GM23248 (cell line): ENCODE data around the gene LINC00237. TPM values are rescaled to one million over a fixed set of nuclear protein-coding genes. Genes with fewer than 3 reads are reported as not detected.

ENCODE experiments used
- DNase-seq: peaks from one replicate; pipeline ENCODE4 v3.0.0-alpha.2; 2015
- H2AFZ ChIP-seq: fragments of 200-600 bp; sonication (generic); 2 replicates; pipeline ENCODE4 v1.6.1; 2016; ENCODE audit warnings: antibody characterized with exemption
- H3F3A ChIP-seq: fragments of 200-600 bp; sonication (generic); 2 replicates; pipeline ENCODE4 v1.6.1; 2016; ENCODE audit warnings: mild to moderate bottlenecking, antibody characterized with exemption, mixed run types; ENCODE audit not compliant: insufficient read depth
- H3K27ac ChIP-seq: fragments of 200-600 bp; sonication (generic); 2 replicates; pipeline ENCODE4 v1.5.1; 2016; ENCODE audit warnings: mild to moderate bottlenecking
- H3K27me3 ChIP-seq: fragments of 200-600 bp; sonication (generic); replicated peaks from 2 replicates; pipeline ENCODE4 v1.6.1; 2016; ENCODE audit warnings: mild to moderate bottlenecking; ENCODE audit not compliant: insufficient read depth
- H3K36me3 ChIP-seq: fragments of 200-600 bp; sonication (generic); 2 replicates; pipeline ENCODE4 v1.6.1; 2016; ENCODE audit warnings: low read depth, mild to moderate bottlenecking
- H3K4me1 ChIP-seq: fragments of 200-600 bp; sonication (generic); 2 replicates; pipeline ENCODE4 v1.6.1; 2016; ENCODE audit warnings: mild to moderate bottlenecking; ENCODE audit not compliant: insufficient read depth
- H3K4me2 ChIP-seq: fragments of 200-600 bp; sonication (generic); one replicate; pipeline ENCODE4 v1.6.1; 2016; ENCODE audit warnings: mild to moderate bottlenecking; ENCODE audit not compliant: unreplicated experiment
- H3K4me3 ChIP-seq: fragments of 200-600 bp; sonication (generic); 2 replicates; pipeline ENCODE4 v1.5.1; 2016; ENCODE audit warnings: mild to moderate bottlenecking
- H3K79me2 ChIP-seq: fragments of 200-600 bp; sonication (generic); 2 replicates; pipeline ENCODE4 v1.6.1; 2016; ENCODE audit warnings: mild to moderate bottlenecking; ENCODE audit not compliant: insufficient read depth
- H3K9ac ChIP-seq: fragments of 200-600 bp; sonication (generic); 2 replicates; pipeline ENCODE4 v1.6.1; 2016; ENCODE audit warnings: mild to moderate bottlenecking
- H3K9me2 ChIP-seq: fragments of 200-600 bp; sonication (generic); 2 replicates; pipeline ENCODE4 v1.6.1; 2016; ENCODE audit warnings: mixed run types, mild to moderate bottlenecking, moderate library complexity; ENCODE audit not compliant: insufficient read depth
- H3K9me3 ChIP-seq: fragments of 200-600 bp; sonication (generic); one replicate; pipeline ENCODE4 v1.6.1; 2017; ENCODE audit warnings: low read depth
- H4K20me1 ChIP-seq: fragments of 200-600 bp; sonication (generic); 2 replicates; pipeline ENCODE4 v1.6.0; 2016; ENCODE audit not compliant: insufficient read depth
- EZH2 ChIP-seq: fragments of 200-600 bp; sonication (generic); IDR thresholded peaks from 2 replicates; pipeline ENCODE4 v1.6.1; 2018; ENCODE audit warnings: antibody characterized with exemption, mild to moderate bottlenecking; ENCODE audit not compliant: insufficient read depth, poor library complexity, severe bottlenecking
- EZH2phosphoT487 ChIP-seq: fragments of 200-600 bp; sonication (generic); IDR thresholded peaks from 2 replicates; pipeline ENCODE4 v1.6.1; 2018; ENCODE audit warnings: antibody characterized with exemption, moderate library complexity, mild to moderate bottlenecking, low read depth; ENCODE audit not compliant: insufficient read depth
- WGBS, 2 experiments: methylation state at CpG; one replicate each; pipeline ENCODE4 v1.1.6; 2015 to 2017; ENCODE audit warnings: low lambda C conversion rate in 2 of 2, low coverage in 1 of 2; ENCODE audit errors: missing lambda C conversion rate in 2 of 2; 5-methylcytosine and 5-hydroxymethylcytosine counted together
- in situ Hi-C: fragments of 300-500 bp; cut with MboI; formaldehyde crosslinking; loops from 2 replicates; pipeline ENCODE4 v1.15.0; 2020
- polyA plus RNA-seq: library from polyadenylated mRNA; unstranded; fragments of >200 nt; fragmentation: Nextera tagmentation; extraction: Ambion mirVana; gene quantifications from 2 replicates; pipeline ENCODE4 v1.2.1, GENCODE V29; 2016
- total RNA-seq: library from RNA; depleted of rRNA; stranded (reverse); fragments of >200 nt; shearing (Covaris generic); gene quantifications from 2 replicates; pipeline ENCODE4 v1.2.3, GENCODE V29; 2014

The LINC00237 gene
- total and polyA plus RNA-seq, 2 experiments from 2014 or later = not detected

DNA sequence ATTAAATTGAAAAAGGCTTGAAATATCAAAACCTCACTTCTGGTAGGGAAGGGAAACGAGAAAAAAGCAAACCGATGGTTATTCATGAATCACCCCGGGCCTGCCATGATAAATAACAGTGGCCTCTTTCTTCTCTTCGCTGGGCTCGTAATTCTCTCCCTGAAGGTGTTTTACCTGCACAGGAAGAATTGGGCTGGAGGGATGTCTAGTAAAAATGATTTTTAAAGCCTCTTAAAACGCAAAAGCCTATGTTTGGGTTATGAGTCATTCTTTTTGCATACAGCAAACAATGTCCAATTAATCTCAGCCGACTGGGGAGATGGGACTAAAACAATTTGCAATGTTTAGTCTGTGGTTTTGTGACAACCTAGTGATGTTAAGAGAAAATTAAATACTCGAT is 16.8 kb downstream of the LINC00237 start:
- Histone ChIP-seq H2AFZ (no peak overlapping the region), H3K79me2 (no peaks in the 10 kb centered on the region), H3K4me3 (no peak overlapping the region), H3K36me3 (no peaks in the 10 kb centered on the region), H3K27me3 (peaks cover 30% of the 10 kb centered on the region), H3K4me2 (no peak overlapping the region), H4K20me1 (no peaks in the 10 kb centered on the region), H3K9me2 (no peaks in the 10 kb centered on the region), H3K27ac (no peak overlapping the region), H3K4me1 (no peaks in the 10 kb centered on the region), H3F3A (no peaks in the 10 kb centered on the region), H3K9ac (no peak overlapping the region), H3K9me3 (no peaks in the 10 kb centered on the region)
- no peak for DNase-seq
- TF ChIP-seq EZH2 = no peak
- no peak for TF ChIP-seq EZH2phosphoT487
- in situ Hi-C loops = no loop called here
- WGBS, 2 experiments = 20 to 22% methylated on average over 8 of the region's 8 CpGs

- no peak overlapping the region for H3K4me2 ChIP-seq
- in situ Hi-C loops = no loop called here
- H4K20me1 ChIP-seq = no peaks in the 10 kb centered on the region
- no peaks in the 10 kb centered on the region for H3K79me2 ChIP-seq
- no peak overlapping the region for H3K9ac ChIP-seq
- no peak overlapping the region for H2AFZ ChIP-seq
- 51 to 53% methylated on average over 9 of the region's 9 CpGs for WGBS, 2 experiments
- no peaks in the 10 kb centered on the region for H3K36me3 ChIP-seq
- peaks cover 22% of the 10 kb centered on the region; the same call in 1 of the 2 replicates for H3K27me3 ChIP-seq
- H3F3A ChIP-seq = no peaks in the 10 kb centered on the region
- no peaks in the 10 kb centered on the region for H3K4me1 ChIP-seq
- no peaks in the 10 kb centered on the region for H3K9me3 ChIP-seq
- no peaks in the 10 kb centered on the region for H3K9me2 ChIP-seq
- no peak for DNase-seq
- no peak for TF ChIP-seq EZH2phosphoT487
- no peak for TF ChIP-seq EZH2
- H3K27ac ChIP-seq = no peak overlapping the region
- H3K4me3 ChIP-seq = no peak overlapping the region
Observed at GRCh38 chr20:21087862-21088540, 18.2 kb downstream of the LINC00237 start.

DNA sequence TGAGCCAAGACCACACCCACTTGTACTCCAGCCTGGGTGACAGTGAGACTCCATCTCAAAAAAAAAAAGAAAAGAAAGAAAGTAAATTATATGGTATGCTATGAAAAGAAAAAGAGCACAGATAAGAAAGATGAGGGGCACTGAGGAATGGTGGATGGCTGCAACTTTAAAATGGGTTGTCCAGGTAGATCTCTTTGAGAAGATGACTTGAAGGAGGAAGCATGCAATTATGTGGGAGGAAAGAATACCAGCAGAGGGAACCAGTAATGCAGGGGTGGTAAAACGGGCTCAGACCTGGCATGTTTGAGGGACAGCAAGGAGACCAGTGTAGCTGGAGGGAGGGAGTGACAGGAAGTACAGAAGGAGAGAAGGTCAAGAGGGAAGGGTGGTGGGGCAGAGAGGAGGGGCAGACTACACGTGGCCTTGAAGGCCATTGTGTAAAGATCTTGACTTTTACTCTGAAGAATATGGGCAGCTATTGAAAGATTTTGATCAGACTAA is 22.3 kb downstream of the LINC00237 start:
- H3K27ac ChIP-seq = no peak overlapping the region
- H3K27me3 ChIP-seq = peaks cover 8% of the 10 kb centered on the region; the same call in 1 of the 2 replicates
- in situ Hi-C loops = no loop called here
- DNase-seq = no peak
- H3K9me2 ChIP-seq = no peaks in the 10 kb centered on the region
- no peaks in the 10 kb centered on the region for H3K79me2 ChIP-seq
- no peaks in the 10 kb centered on the region for H3K4me1 ChIP-seq
- no peaks in the 10 kb centered on the region for H3K9me3 ChIP-seq
- TF ChIP-seq EZH2phosphoT487 (no peak), EZH2 (no peak)
- no peak overlapping the region for H3K4me3 ChIP-seq
- H3K4me2 ChIP-seq = no peak overlapping the region
- H3K9ac ChIP-seq = no peak overlapping the region
- no peaks in the 10 kb centered on the region for H3K36me3 ChIP-seq
- H2AFZ ChIP-seq = no peak overlapping the region
- H3F3A ChIP-seq = no peaks in the 10 kb centered on the region
- no peaks in the 10 kb centered on the region for H4K20me1 ChIP-seq
- 0 to 1% methylated on average over 2 of the region's 2 CpGs for WGBS, 2 experiments

DNA sequence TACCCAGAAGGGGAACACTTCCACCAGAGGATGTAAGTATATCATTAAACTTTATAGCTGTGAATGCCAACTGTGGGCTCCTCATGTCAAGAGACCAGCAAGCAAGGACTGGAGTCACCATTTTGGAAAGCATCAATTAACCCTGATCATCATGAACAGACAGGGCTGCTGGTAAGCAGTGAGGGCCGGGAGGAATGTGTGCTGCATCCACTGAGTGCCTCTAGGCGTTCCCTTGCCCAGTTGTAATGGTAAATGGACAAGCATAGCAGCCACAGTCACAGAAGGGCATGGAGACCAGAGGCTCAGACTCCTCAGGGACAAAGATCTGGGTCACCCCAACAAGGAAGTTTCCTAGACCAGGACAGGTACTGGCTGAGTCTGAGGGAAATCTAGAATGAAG is 23.6 kb downstream of the LINC00237 start:
- in situ Hi-C loops = no loop called here
- WGBS, 2 experiments = 8 to 18% methylated on average over 2 of the region's 2 CpGs

More for the DNA sequence above, 23.6 kb downstream of the LINC00237 start:
- no peaks in the 10 kb centered on the region for H3F3A ChIP-seq
- no peak overlapping the region for H3K27ac ChIP-seq
- H3K9me2 ChIP-seq = no peaks in the 10 kb centered on the region
- H3K4me3 ChIP-seq = no peak overlapping the region
- H3K9me3 ChIP-seq = no peaks in the 10 kb centered on the region
- TF ChIP-seq EZH2phosphoT487 = no peak
- DNase-seq = no peak
- H3K4me2 ChIP-seq = no peak overlapping the region
- peaks cover 8% of the 10 kb centered on the region; the same call in 1 of the 2 replicates for H3K27me3 ChIP-seq
- no peak overlapping the region for H3K9ac ChIP-seq
- H4K20me1 ChIP-seq = no peaks in the 10 kb centered on the region
- H3K4me1 ChIP-seq = no peaks in the 10 kb centered on the region
- H2AFZ ChIP-seq = no peak overlapping the region
- no peaks in the 10 kb centered on the region for H3K36me3 ChIP-seq
- no peaks in the 10 kb centered on the region for H3K79me2 ChIP-seq
